GM12872 (cell line): ENCODE measurements around the gene TPO.

Source experiments
- CTCF ChIP-seq: IDR thresholded peaks from 3 replicates; pipeline ENCODE4 v1.5.1; 2011; ENCODE audit warnings: low read depth, mild to moderate bottlenecking, low read length, moderate library complexity; ENCODE audit not compliant: insufficient read depth

The TPO gene

GRCh38 chr2:1374287-1374686, 39.0 kb upstream of the TPO start:
- TF ChIP-seq CTCF: no peak

GRCh38 chr2:1375794-1376193, 37.5 kb upstream of the TPO start:
- no peak for TF ChIP-seq CTCF

GRCh38 chr2:1377473-1377872, 35.8 kb upstream of the TPO start:
- no peak for TF ChIP-seq CTCF

- no peak for TF ChIP-seq CTCF
Measured at GRCh38 chr2:1378456-1379150, 34.7 kb upstream of the TPO start.

- TF ChIP-seq CTCF: no peak
Measured at GRCh38 chr2:1381644-1382043, 31.6 kb upstream of the TPO start.

GRCh38 chr2:1393321-1393720, 19.9 kb upstream of the TPO start:
- TF ChIP-seq CTCF: no peak

GRCh38 chr2:1394709-1395408, 18.4 kb upstream of the TPO start:
- no peak for TF ChIP-seq CTCF
